Neutrophil (primary cell): ENCODE results near the gene MRGPRG.

ENCODE experiments used
- H3K27ac ChIP-seq: fragments of 200-600 bp; sonication (generic); 2 replicates; pipeline ENCODE4 v1.5.1; 2016; ENCODE audit warnings: mild to moderate bottlenecking, moderate library complexity
- H3K27me3 ChIP-seq: fragments of 200-600 bp; sonication (generic); 2 replicates; pipeline ENCODE4 v1.6.0; 2016; ENCODE audit warnings: mild to moderate bottlenecking
- H3K36me3 ChIP-seq: fragments of 200-600 bp; sonication (generic); 2 replicates; pipeline ENCODE4 v1.5.1; 2017
- H3K4me1 ChIP-seq, 2 experiments: fragments of 200-600 bp in 1 of 2; sonication (generic) in 1 of 2; 1 replicate in 1 of 2; 2 replicates in 1 of 2; pipeline versions ENCODE4 v1.5.1 to v1.6.1; 2013 to 2016; ENCODE audit warnings: low read depth in 1 of 2, low read length in 1 of 2, mild to moderate bottlenecking in 1 of 2, moderate library complexity in 1 of 2; ENCODE audit not compliant: control insufficient read depth in 1 of 2, insufficient read depth in 1 of 2
- H3K4me3 ChIP-seq, 2 experiments: fragments of 200-600 bp in 1 of 2; sonication (generic) in 1 of 2; 1 replicate in 1 of 2; 2 replicates in 1 of 2; pipeline ENCODE4 v1.5.1; 2013 to 2016; ENCODE audit warnings: low read depth in 1 of 2, low read length in 1 of 2, mild to moderate bottlenecking in 1 of 2, moderate library complexity in 1 of 2
- H3K9me3 ChIP-seq: fragments of 200-600 bp; sonication (generic); 2 replicates; pipeline ENCODE4 v1.5.1; 2016
- TF ChIP-seq, protein P1 (sequence below): fragments of 200-600 bp; sonication (generic); IDR thresholded peaks from 2 replicates; pipeline ENCODE4 v1.5.1; 2016; ENCODE audit warnings: antibody characterized with exemption

MRGPRG gene

DNA sequence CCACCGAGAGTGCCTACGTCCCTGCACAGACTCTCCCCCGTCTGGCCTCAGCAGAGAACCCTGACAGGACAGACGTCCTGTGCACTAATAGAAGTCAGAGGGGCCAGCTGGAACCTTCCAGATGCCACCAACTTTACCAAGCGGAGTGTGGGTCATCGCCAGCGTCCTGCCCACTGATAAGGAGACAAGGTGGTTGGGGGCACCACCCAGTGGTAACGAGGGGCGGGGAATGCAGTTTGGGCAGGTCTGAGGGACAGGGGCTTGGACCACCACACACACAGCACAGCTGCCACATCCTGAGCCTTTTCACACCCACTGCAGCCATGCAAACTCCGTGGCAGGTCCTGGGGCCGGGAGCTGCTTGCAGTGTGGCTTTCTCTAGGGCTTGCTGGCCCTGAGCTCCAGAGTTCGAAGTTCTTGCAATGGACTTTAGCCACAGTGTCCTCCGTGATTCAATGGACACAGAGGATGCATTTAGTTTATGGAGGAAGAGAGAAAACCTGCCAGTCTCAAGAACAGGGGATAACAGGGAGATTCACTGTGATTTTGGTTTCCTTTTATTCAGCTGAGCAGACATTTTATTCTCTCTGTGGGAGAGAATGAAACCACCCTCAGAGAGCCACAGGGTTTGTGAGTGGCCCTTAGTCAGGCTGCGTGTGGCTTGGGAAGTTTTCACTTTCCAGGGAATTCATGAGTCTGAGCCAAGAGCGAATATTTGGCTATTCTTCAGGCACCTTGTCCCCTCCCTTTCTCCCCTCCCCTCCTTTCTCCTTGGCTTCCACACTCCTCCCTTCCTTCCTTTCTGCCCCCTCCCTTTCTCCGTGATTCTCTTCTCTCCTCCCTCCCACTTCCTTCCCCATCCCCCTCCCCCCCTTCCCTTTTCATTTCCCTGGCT is 13.1 kb downstream of the MRGPRG start:
- no peaks in the 10 kb centered on the region for H3K4me1 ChIP-seq
- no peak overlapping the region for H3K4me3 ChIP-seq
- TF ChIP-seq, protein P1, sequence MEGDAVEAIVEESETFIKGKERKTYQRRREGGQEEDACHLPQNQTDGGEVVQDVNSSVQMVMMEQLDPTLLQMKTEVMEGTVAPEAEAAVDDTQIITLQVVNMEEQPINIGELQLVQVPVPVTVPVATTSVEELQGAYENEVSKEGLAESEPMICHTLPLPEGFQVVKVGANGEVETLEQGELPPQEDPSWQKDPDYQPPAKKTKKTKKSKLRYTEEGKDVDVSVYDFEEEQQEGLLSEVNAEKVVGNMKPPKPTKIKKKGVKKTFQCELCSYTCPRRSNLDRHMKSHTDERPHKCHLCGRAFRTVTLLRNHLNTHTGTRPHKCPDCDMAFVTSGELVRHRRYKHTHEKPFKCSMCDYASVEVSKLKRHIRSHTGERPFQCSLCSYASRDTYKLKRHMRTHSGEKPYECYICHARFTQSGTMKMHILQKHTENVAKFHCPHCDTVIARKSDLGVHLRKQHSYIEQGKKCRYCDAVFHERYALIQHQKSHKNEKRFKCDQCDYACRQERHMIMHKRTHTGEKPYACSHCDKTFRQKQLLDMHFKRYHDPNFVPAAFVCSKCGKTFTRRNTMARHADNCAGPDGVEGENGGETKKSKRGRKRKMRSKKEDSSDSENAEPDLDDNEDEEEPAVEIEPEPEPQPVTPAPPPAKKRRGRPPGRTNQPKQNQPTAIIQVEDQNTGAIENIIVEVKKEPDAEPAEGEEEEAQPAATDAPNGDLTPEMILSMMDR = no peak
- H3K36me3 ChIP-seq = no peaks in the 10 kb centered on the region
- H3K9me3 ChIP-seq = no peaks in the 10 kb centered on the region
- peaks cover 52% of the 10 kb centered on the region for H3K27me3 ChIP-seq
- H3K27ac ChIP-seq = no peak overlapping the region

DNA sequence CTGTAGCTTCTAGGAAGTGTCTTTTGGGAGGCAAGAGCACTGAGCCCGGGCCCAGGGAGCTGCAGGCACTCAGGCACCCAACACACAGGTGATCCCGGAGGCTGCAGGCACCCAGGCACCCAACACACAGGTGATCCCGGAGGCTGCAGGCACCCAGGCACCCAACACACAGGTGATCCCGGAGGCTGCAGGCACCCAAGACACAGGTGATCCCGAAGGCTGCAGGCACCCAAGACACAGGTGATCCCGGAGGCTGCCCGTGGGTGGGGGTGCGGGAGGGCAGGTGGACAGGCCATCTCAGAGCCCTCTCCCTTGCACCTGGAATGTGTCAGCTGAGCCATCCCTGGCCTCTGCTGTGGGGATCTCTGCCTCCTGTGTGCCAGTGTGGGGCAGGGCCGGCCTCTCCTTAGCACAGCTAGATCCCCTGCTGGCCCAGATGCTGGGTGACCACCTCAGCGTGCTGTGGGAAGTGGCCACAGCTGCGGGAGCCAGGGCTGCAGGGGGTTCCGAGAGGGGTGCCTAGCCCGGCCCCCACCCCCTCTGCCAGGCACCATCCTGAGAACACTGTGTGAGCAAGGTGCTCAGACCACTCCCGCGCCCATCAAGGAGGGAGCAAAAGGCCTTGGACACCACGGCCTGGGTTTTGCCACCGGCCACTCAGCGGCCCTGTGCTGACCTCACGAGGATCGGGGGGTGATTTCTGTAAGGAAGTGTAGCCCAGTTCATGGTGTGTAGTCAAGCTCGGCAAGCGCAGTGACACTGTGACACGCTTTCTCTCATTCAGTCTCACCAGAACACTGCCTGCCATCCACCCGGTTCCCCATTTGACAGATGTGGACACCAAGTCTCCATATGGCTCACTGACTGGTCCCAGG is 14.2 kb downstream of the MRGPRG start:
- H3K4me1 ChIP-seq = no peaks in the 10 kb centered on the region
- TF ChIP-seq, protein P1 = no peak

DNA sequence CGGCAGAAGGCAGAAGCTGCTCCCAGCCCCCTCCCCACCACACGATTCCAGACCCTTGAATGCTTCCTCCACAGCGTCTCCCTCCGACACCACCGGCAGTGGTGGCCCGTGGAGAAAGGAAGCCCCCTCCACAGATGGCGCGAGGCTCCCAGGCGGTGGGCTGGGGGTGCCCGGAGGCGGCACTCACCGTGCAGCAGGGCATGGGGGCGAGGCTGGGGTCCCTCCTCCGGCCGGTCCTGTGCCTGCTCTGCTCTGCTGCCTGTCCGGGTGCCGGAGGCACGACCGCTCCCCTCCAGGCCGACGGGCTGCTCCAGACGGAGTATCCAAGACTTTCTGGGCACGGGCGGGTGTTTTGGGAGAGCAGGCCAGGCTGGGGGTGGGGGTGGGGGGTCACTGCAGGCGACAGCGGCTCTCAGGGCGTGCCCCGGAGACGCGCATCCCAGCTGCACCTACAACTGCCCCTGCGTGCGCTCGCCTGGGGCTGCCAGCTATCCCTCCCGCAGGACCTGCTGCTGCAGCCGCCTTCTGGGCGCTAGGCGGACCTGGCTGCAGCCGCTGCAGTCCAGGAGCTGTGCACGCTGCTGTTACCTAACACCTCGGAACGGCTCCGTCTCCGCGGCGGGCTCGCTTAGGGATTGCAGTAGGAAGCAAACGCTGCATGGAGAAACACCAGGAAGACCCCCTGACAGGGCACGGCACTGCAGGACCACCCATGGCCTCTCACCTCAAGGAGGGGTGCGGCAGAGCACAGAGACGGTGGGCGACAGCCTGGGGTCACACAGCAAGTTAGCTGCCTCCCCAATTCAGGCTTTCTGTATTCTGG is 15.2 kb downstream of the MRGPRG start:
- Histone ChIP-seq H3K9me3 (no peaks in the 10 kb centered on the region), H3K4me3 (no peak overlapping the region), H3K27ac (no peak overlapping the region), H3K4me1 (no peaks in the 10 kb centered on the region), H3K27me3 (peaks cover 64% of the 10 kb centered on the region), H3K36me3 (no peaks in the 10 kb centered on the region)
- TF ChIP-seq, protein P1 = no peak

More for the DNA sequence above, 14.2 kb downstream of the MRGPRG start:
- Histone ChIP-seq H3K4me3 (no peak overlapping the region), H3K36me3 (no peaks in the 10 kb centered on the region), H3K27ac (no peak overlapping the region), H3K27me3 (peaks cover 63% of the 10 kb centered on the region), H3K9me3 (no peaks in the 10 kb centered on the region)

DNA sequence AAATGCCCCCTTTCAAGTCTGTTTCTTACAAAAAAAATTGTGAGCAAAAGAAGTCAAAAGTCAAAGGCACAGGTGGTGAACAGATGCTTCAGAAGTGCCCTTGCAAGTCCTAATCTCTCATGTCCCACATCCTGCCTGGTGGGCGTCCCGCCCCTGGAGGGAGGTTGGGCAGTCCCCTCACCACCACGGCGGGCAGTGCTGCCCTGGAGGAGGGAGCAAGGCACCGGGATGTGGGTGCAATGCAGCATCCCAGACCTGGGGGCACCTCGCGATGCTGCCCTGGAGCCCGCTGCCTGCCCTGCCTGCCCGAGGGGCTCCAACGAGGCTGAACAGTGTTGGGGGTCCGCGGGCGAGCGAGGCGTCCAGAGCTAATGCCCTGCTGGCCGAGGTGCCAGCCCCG is 15.9 kb downstream of the MRGPRG start:
- H3K4me3 ChIP-seq = no peak overlapping the region
- TF ChIP-seq, protein P1 = no peak
- no peaks in the 10 kb centered on the region for H3K4me1 ChIP-seq
- peaks cover 64% of the 10 kb centered on the region for H3K27me3 ChIP-seq
- H3K9me3 ChIP-seq = no peaks in the 10 kb centered on the region
- H3K27ac ChIP-seq = no peak overlapping the region
- no peaks in the 10 kb centered on the region for H3K36me3 ChIP-seq

DNA sequence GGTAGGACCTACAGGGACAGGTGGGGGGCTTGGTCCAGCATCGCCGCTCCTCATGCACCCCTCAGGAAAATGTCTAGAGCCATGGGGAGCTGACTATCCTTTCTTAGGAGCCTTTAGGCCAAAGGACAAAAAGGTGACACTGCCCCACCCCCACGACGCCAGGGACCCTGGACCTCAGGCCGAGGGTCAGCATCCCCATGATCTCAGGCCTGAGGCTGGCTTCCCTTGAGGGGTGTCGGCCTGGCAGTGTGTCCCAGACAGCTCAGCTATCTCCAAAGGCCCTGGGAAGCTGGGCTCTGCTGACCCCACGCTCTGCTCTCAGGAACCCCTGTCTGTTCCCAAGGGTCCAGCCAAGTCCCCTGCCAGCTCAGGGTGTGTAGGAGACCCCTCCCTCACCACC is 16.3 kb downstream of the MRGPRG start:
- no peaks in the 10 kb centered on the region for H3K4me1 ChIP-seq
- peaks cover 64% of the 10 kb centered on the region for H3K27me3 ChIP-seq
- TF ChIP-seq, protein P1 = no peak

More for the DNA sequence above, 16.3 kb downstream of the MRGPRG start:
- Histone ChIP-seq H3K36me3 (no peaks in the 10 kb centered on the region), H3K4me3 (no peak overlapping the region), H3K27ac (no peak overlapping the region), H3K9me3 (no peaks in the 10 kb centered on the region)
